ENCODE measurements around the gene CLDN25.

The CLDN25 gene

DNA sequence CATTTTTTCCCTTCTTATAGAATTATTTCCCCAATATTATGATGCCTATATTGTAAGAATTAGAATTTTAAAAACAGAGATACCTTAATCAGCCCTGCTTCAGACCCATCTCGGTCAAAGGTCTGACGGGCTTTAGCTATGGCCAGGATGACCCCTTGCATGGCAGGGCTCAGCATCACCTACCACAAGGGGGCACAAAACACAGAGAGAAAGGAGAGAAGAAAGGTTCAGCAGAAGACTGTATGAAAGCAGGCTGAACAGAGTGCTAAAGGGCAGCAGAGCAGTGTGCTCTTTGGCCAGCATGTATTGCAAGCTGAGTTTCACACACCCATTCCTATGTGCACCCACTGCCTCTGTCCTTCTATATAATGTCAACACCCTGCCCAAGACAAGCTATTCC lies 26.8 kb downstream of the CLDN25 start:
- CTCF ChIA-PET: interaction anchor here (0.6 to 7.6 kb wide), 24 partner anchors 10 to 957 kb away, joined by 3 to 72 read pairs (median 5); partner anchors contain the start of gene CLDN25

DNA sequence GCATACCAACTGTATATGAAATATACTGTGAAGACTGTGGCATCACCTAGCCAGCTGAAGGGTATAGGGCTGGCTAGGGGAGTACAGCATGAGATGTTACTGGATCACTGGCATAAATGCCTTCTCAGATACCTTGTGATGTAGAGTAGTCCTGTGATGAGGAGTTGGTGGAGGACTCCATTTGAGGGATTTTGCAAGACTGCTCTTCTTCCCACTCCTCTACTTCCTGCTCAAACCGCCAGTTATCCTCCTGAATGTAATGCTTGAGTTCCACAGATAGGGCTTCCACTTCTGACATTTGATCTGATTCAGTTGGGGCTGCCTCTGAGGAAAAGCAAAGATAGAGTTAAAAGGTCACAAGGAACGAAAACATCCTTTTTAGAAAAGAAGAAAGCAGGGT lies 29.3 kb downstream of the CLDN25 start:
- Histone ChIP-seq H3K9me3 (ENCODE audit: control insufficient read depth, insufficient read depth, low read depth, low read length) (no peaks in the 10 kb centered on the region), H3K36me3 (ENCODE audit: control insufficient read depth in 2 of 2, insufficient read depth in 1 of 2, low read length in 2 of 2) (peaks cover 10 to 91% of the 10 kb centered on the region in 2 experiments; a peak in 2 of 3 replicates), H3K4me1 (ENCODE audit: control insufficient read depth, insufficient read depth, low read length) (no peaks in the 10 kb centered on the region), H3K4me3 (ENCODE audit: low read depth, low read length) (no peak overlapping the region), H3K27ac (ENCODE audit: extremely low read depth, low read depth, low read length) (no peak overlapping the region)
- TF ChIP-seq ZNF433 (tag by site-specific recombination; IDR thresholded peaks at IDR 0.05; ENCODE audit: low read depth) (no peak), KLF8 (tag by site-specific recombination; IDR thresholded peaks at IDR 0.05) (no peak), ZBTB21 (tag by site-specific recombination; IDR thresholded peaks at IDR 0.05) (no peak), ZXDB (tag by site-specific recombination; IDR thresholded peaks at IDR 0.05) (no peak), ZNF341 (tag by site-specific recombination; IDR thresholded peaks at IDR 0.05; ENCODE audit: low read depth) (no peak), ZNF785 (tag by site-specific recombination; IDR thresholded peaks at IDR 0.05) (no peak), ZNF169 (tag by site-specific recombination; IDR thresholded peaks at IDR 0.05) (no peak), ZNF830 (tag by site-specific recombination; IDR thresholded peaks at IDR 0.05; ENCODE audit: low read depth) (no peak), KLF9 (tag by site-specific recombination; IDR thresholded peaks at IDR 0.05; ENCODE audit: low read depth) (no peak), ZNF529 (tag by site-specific recombination; IDR thresholded peaks at IDR 0.05; ENCODE audit: insufficient replicate concordance) (no peak), ZNF394 (tag by site-specific recombination; IDR thresholded peaks at IDR 0.05; ENCODE audit: borderline replicate concordance) (no peak), SETDB1 (IDR thresholded peaks at IDR 0.05; ENCODE audit: insufficient read length, low read length) (no peak), REPIN1 (tag by site-specific recombination; IDR thresholded peaks at IDR 0.05; ENCODE audit: low read depth) (no peak), ZNF843 (tag by site-specific recombination; IDR thresholded peaks at IDR 0.05) (no peak), ZNF624 (tag by site-specific recombination; IDR thresholded peaks at IDR 0.05) (no peak), ZBTB8A (tag by site-specific recombination; IDR thresholded peaks at IDR 0.05) (no peak), ZNF596 (tag by site-specific recombination; IDR thresholded peaks at IDR 0.05) (no peak), ZNF10 (tag by site-specific recombination; IDR thresholded peaks at IDR 0.05) (no peak)
- TF ChIP-seq, protein P1, sequence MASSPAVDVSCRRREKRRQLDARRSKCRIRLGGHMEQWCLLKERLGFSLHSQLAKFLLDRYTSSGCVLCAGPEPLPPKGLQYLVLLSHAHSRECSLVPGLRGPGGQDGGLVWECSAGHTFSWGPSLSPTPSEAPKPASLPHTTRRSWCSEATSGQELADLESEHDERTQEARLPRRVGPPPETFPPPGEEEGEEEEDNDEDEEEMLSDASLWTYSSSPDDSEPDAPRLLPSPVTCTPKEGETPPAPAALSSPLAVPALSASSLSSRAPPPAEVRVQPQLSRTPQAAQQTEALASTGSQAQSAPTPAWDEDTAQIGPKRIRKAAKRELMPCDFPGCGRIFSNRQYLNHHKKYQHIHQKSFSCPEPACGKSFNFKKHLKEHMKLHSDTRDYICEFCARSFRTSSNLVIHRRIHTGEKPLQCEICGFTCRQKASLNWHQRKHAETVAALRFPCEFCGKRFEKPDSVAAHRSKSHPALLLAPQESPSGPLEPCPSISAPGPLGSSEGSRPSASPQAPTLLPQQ (tag by site-specific recombination; IDR thresholded peaks at IDR 0.05): no peak
- TF ChIP-seq, protein P2, sequence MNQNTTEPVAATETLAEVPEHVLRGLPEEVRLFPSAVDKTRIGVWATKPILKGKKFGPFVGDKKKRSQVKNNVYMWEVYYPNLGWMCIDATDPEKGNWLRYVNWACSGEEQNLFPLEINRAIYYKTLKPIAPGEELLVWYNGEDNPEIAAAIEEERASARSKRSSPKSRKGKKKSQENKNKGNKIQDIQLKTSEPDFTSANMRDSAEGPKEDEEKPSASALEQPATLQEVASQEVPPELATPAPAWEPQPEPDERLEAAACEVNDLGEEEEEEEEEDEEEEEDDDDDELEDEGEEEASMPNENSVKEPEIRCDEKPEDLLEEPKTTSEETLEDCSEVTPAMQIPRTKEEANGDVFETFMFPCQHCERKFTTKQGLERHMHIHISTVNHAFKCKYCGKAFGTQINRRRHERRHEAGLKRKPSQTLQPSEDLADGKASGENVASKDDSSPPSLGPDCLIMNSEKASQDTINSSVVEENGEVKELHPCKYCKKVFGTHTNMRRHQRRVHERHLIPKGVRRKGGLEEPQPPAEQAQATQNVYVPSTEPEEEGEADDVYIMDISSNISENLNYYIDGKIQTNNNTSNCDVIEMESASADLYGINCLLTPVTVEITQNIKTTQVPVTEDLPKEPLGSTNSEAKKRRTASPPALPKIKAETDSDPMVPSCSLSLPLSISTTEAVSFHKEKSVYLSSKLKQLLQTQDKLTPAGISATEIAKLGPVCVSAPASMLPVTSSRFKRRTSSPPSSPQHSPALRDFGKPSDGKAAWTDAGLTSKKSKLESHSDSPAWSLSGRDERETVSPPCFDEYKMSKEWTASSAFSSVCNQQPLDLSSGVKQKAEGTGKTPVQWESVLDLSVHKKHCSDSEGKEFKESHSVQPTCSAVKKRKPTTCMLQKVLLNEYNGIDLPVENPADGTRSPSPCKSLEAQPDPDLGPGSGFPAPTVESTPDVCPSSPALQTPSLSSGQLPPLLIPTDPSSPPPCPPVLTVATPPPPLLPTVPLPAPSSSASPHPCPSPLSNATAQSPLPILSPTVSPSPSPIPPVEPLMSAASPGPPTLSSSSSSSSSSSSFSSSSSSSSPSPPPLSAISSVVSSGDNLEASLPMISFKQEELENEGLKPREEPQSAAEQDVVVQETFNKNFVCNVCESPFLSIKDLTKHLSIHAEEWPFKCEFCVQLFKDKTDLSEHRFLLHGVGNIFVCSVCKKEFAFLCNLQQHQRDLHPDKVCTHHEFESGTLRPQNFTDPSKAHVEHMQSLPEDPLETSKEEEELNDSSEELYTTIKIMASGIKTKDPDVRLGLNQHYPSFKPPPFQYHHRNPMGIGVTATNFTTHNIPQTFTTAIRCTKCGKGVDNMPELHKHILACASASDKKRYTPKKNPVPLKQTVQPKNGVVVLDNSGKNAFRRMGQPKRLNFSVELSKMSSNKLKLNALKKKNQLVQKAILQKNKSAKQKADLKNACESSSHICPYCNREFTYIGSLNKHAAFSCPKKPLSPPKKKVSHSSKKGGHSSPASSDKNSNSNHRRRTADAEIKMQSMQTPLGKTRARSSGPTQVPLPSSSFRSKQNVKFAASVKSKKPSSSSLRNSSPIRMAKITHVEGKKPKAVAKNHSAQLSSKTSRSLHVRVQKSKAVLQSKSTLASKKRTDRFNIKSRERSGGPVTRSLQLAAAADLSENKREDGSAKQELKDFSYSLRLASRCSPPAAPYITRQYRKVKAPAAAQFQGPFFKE (tag by site-specific recombination; IDR thresholded peaks at IDR 0.05; ENCODE audit: borderline replicate concordance): no peak
- CTCF ChIA-PET: interaction anchor here (0.6 kb wide), 1 partner anchor 44 kb away, joined by 3 read pairs; no protein-coding TSS in a partner anchor
- POLR2A ChIA-PET: no interaction called here

More for the DNA sequence above, 26.8 kb downstream of the CLDN25 start:
- peaks cover 7 to 92% of the 10 kb centered on the region in 2 experiments; a peak in 2 of 3 replicates for H3K36me3 ChIP-seq (ENCODE audit: control insufficient read depth in 2 of 2, insufficient read depth in 1 of 2, low read length in 2 of 2)
- TF ChIP-seq ZNF654 (tag by site-specific recombination; IDR thresholded peaks at IDR 0.05; ENCODE audit: low read depth) (peak; percentile 24), ZBTB48 (tag by site-specific recombination; IDR thresholded peaks at IDR 0.05) (0 out of 2 replicates have a peak, but pooled peaks have one; percentile 31)
- TF ChIP-seq, protein P3, sequence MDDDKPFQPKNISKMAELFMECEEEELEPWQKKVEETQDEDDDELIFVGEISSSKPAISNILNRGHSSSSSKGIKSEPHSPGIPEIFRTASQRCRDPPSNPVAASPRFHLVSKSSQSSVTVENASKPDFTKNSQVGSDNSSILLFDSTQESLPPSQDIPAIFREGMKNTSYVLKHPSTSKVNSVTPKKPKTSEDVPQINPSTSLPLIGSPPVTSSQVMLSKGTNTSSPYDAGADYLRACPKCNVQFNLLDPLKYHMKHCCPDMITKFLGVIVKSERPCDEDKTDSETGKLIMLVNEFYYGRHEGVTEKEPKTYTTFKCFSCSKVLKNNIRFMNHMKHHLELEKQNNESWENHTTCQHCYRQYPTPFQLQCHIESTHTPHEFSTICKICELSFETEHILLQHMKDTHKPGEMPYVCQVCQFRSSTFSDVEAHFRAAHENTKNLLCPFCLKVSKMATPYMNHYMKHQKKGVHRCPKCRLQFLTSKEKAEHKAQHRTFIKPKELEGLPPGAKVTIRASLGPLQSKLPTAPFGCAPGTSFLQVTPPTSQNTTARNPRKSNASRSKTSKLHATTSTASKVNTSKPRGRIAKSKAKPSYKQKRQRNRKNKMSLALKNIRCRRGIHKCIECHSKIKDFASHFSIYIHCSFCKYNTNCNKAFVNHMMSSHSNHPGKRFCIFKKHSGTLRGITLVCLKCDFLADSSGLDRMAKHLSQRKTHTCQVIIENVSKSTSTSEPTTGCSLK (tag by site-specific recombination; IDR thresholded peaks at IDR 0.05): no peak
- TF ChIP-seq, protein P4, sequence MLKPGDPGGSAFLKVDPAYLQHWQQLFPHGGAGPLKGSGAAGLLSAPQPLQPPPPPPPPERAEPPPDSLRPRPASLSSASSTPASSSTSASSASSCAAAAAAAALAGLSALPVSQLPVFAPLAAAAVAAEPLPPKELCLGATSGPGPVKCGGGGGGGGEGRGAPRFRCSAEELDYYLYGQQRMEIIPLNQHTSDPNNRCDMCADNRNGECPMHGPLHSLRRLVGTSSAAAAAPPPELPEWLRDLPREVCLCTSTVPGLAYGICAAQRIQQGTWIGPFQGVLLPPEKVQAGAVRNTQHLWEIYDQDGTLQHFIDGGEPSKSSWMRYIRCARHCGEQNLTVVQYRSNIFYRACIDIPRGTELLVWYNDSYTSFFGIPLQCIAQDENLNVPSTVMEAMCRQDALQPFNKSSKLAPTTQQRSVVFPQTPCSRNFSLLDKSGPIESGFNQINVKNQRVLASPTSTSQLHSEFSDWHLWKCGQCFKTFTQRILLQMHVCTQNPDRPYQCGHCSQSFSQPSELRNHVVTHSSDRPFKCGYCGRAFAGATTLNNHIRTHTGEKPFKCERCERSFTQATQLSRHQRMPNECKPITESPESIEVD (tag by site-specific recombination; IDR thresholded peaks at IDR 0.05): no peak
- no peaks in the 10 kb centered on the region for H3K9me3 ChIP-seq (ENCODE audit: control insufficient read depth, insufficient read depth, low read depth, low read length)
- H3K27ac ChIP-seq (ENCODE audit: extremely low read depth, low read depth, low read length): no peak overlapping the region
- POLR2A ChIA-PET: interaction anchor here (0.7 to 1.0 kb wide), 2 partner anchors 68 to 253 kb away, joined by 3 read pairs; partner anchors contain the start of gene ZBTB16
- no peak overlapping the region for H3K4me3 ChIP-seq (ENCODE audit: low read depth, low read length)
- no peaks in the 10 kb centered on the region for H3K4me1 ChIP-seq (ENCODE audit: control insufficient read depth, insufficient read depth, low read length)

Measured in HEK293 (cell line).